Bladder microvascular endothelial cell (primary cell): ENCODE results near the gene PIGP. TPM values are rescaled to one million over a fixed set of nuclear protein-coding genes. Genes with fewer than 3 reads are reported as not detected.

Source experiments
- total RNA-seq: library from RNA; depleted of rRNA; stranded (reverse); fragments of >200 nt; gene quantifications from 2 replicates; pipeline ENCODE4 v1.2.3, GENCODE V29; 2014

PIGP gene
- 1.8 and 4.7 TPM in 2 replicates for total RNA-seq

GRCh38 chr21:37072988-37073416 lies at the start of gene PIGP, which contains the start of gene TTC3:
Gene PIGP (minus strand): TSS chr21:37073071. CDS start chr21:37072515, 556 bp downstream.
Gene TTC3 (plus strand): TSS chr21:37073254. CDS start chr21:37087258, 14,004 bp downstream.

Other genes with a start within 250 kb of the PIGP start
- 6.5 and 16.5 TPM in 2 replicates for gene HLCS, start 106.4 kb downstream of the PIGP start, total RNA-seq
- not detected in 2 replicates for gene RIPPLY3, start 66.4 kb downstream of the PIGP start, total RNA-seq
- 67.8 and 177 TPM in 2 replicates for gene TTC3, start 183 bp upstream of the PIGP start, total RNA-seq
- gene VPS26C, start 194.3 kb upstream of the PIGP start, total RNA-seq, result 83.1 and 129 TPM in 2 replicates